GM21619 (cell line): ENCODE results near the gene CDKN2A.

Source experiments
- ATAC-seq: cut with Tn5 transposase; IDR thresholded peaks from one replicate; pipeline ENCODE4 v1.9.1; 2021; ENCODE audit not compliant: unreplicated experiment

Gene CDKN2A

DNA sequence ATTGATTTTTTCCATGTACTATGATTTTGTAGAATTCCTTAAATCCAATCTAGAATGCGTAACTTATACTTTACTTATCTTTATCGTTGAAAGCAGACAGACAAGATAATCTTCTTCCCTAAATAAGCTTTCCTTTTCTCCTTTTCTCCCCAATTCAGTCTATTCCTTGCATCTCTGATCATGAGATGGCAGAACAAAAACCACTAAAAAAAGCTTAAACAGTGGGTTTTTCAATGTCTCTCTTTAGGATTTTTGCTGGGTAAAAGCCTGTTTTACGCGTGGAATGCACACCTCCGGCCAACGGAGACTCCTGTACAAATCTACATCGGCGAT is 14.2 kb upstream of the CDKN2A start:
- ATAC-seq, result no peak

DNA sequence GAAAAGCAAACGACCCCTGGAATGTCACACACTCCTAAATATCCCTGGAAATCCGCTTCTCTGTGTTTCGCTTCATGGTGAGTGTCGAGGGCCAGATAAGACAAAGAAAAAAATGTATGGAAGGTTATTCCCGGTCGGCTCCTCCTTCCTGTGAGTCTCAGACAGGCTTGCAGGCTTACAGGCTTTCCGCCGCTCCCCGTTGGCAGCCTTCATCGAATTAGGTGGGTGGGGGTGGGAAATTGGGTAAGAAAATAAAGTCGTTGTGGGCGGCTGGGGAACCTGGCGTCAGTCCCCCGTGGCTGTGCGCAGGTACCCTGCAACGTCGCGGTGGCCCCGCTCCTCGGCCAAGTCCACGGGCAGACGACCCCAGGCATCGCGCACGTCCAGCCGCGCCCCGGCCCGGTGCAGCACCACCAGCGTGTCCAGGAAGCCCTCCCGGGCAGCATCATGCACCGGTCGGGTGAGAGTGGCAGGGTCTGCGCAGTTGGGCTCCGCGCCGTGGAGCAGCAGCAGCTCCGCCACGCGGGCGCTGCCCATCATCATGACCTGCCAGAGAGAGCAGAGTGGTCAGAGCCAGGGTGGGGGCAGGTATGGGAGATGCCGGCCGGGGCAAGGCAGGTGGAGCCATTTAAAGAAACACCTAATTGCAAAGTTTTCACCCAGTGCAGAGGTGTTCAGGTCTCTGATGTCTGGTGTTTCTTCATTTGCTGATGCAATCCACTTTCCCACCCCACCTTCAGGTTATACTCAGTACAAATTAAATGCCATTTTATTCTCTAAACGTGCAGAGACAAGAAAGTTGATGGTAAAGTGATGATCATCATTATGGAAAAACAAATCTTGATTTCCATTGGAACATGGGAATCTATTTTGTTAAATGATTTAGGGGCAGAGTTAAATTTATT is 11.8 kb upstream of the CDKN2A start:
- no peak for ATAC-seq

DNA sequence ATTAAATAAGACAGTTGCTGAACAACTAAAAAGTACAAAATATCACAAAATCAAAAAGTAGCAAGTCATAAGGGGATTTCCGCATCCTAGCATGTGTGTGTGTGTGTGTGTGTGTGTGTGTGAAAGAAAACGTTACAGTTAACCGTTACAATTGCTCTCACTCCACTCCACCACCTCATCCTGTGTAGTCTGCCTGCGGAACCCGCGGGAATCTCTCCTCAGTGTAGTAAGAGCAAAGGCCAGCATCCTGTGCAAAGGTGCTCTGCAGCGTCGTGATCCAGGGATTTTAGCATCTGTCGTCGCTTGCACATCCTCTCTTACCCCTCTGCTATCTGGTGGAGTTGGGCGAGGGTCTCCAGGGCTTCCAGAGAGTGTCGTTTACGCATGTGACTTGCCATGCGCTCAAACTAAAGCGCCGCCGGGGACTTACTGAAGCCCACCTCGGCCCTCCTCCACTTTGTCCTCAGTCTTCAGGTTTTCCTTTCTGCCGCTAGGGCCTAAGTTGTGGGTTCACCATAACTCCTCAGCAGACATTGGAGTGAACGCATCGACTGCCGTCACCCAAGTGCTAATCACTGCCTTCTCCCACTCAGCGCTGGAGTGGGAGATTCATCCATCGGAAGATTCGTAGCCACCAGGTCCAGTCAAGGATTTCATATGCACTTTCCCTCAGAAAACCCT is 11.0 kb upstream of the CDKN2A start:
- no peak for ATAC-seq

DNA sequence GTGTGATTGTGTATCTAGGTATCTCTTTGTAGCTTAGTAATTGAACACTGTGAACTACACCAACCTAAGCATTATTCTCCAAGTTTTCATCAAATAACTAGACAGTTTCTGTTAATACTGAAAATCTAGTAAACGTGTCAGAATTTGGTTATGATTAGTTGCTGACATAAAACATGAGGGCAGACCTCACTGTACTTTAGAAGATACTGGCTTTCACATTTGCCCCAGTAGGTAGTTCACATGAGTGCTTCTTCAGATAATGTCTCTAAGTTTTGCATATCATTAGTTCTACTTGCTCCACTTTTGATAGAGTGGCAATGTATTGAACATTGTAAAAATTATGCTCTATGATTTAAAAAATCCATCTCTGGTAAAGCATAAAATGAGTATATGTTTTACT is 7.8 kb upstream of the CDKN2A start:
- ATAC-seq, result no peak

DNA sequence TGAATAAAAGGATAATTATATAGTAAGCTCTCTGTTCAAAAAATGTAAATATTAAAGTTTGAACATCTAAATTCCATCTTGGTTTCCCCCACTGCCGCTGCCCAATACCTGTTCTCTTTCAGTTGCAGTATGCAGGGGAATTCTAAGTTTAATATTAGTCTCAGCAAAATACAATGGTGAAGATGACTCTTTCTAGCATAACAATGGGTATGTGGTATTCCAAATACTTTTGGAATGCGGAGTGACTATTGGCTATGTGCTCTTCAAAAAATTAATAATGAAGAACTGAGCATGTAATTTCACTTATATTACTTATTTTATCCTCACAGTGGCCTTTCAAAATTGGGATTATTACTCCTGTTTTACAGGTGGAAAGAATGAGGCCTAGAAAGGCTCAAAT is 3.8 kb upstream of the CDKN2A start:
- ATAC-seq, result no peak

DNA sequence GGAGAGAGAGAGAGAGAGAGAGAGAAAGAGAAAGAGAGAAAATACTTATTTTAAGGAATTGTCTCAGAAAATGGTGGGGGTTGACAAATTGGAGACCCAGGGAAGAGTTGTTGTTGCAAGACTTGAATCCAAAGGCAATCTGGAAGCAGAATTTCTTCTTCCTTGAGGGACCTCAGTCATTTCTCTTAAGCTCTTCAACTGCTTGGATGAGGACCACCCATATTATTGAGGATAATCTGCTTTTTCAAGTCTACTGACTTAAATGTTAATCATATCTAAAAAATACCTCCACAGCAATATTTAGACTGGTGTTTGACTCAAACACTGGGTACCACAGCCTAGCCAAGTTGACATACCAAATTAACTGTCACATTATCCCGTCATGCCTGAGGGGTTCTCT is 3.3 kb upstream of the CDKN2A start:
- ATAC-seq, result no peak

DNA sequence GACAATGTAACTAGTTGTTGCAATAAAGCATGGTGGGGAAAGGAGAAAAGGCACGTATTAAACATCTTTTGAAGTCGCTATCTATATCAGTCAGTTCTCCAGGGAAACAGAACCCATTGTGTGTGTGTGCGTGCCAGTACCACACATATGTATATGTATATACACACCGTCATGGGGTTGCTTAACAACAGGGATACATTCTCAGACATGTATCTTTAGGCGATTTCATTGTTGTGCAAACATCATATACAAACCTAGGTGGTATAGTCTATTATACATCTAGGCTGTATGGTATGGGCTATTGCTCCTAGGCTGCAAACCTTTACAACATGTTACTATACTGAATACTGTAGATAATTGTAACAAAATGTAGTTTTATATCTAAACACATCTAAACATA is 2.7 kb upstream of the CDKN2A start:
- ATAC-seq, result no peak

DNA sequence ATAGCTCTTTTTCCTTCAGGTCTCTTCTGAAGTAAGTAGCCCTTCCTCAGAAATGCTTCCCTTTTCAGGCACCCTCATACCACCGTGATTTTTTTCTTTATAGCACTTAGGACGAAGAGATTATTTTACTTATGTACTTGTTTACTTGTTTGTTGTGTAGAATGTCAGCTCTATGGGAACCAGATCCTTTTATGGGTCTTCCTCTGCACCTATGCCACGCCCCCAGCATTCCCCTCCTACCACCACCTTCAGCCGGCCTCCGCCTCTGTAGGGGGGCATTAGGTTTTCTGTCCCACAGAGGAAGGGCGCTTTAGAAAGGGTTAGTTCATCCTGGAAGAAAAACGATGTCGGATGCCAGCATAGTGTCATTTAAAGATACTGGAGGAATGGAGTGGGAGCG is 2.2 kb upstream of the CDKN2A start:
- ATAC-seq, result no peak

DNA sequence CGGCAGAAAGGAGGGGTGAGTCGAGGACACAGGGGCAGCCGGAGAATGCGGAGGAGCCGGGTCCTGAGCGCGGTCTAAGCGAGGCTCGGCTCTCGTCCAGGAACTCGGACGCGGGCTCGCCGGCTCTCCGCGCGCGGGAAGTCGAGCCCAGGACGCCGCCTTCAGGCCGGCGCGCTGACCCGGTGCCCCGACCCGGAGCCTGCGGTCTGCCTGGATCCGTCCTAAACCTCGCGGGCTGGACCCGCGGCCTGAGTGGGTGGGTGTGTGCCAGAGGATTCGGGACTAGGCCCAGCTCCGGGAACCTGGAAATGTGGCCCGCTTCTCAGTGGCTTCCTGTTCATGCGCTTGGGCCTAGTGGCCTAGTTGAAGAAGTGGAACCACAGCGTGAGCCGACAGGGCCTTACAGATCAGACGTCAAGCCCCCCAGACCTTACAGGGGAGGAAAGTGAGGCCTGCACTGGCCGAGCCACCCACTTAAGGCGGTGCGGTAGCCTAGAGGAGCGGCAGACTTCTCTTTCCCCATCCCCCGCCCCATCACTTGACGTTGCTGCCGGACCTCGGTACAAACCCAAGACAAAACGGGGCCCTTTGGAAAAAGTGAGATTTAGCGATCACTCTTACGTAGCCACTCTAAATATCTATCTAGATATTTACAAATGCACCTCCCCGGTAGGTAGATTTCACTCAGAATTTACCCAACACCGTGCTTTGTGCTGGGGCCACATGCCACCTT is 1.6 kb upstream of the CDKN2A start:
- ATAC-seq, result peak; percentile 26

DNA sequence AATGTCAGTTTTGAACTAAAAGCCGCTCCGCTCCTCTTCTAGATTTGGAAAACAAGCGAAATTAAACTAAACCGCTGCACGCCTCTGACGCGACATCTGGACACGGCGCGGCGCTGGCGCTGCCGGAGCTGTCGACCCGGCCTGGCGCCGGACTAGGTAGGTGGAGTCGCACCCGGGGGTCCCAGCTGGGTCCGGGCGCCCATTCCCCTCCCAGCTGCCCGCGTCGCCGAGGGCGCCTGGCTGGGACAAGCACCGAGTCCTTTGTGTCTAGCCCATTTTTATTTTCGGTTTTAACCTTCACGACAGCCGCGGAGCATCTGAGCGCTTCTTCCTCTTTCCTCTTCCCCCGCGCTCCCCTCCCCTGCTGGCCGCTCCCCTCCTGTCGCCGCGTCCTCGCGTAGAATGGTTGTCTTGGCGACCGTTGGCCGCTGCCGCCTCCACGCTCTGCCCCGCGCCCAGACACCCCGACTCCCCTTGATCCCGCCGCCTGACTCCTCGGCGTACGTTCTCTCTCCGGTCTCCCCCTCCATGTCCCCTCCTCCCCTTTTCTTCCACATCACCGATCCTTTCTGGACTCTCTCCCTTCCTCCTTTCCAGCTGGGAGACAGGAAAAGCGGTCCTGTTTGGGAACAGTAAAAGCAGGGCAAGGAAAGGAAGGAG is 944 bp upstream of the CDKN2A start:
- peak; percentile 85 for ATAC-seq

DNA sequence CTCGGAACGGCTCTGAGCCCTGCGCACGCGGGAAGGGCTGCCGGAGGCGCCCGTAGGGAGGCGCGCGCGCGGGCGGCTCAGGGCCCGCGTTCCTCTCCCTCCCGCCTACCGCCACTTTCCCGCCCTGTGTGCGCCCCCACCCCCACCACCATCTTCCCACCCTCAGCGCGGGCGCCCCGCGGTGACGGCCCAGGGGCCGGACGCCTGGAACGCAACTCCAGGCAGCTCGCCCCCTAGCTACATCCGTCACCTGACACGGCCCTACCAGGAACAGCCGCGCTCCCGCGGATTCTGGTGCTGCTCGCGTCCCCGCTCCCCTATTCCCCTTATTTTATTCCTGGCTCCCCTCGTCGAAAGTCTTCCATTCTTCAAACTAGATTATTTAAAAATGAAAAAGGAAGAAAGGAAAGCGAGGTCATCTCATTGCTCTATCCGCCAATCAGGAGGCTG is 389 bp upstream of the CDKN2A start, which contains the start of gene CDKN2B-AS1:
TSS of gene CDKN2B-AS1 (plus strand) at position 236 of the 450 bp plus-strand sequence.
- peak; percentile 38 for ATAC-seq

DNA sequence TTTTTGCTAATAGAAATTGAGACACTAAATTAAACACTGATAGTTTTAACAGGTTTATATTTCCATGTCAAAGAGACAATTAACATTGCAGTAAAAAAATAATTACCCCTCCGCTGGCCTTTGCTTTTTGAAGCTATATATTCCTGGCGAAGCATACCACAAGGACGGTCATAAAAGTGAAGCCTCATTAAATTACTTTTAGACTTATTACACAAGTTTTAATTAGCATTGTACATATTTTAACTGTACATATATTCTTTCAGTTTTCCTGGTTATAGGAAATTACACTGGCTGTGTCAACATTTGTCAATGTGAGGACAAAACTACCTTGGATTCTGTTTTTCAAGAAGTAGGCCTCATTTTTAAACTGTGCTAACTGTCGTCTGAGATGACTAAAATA is 1.2 kb downstream of the CDKN2A start:
- no peak for ATAC-seq

DNA sequence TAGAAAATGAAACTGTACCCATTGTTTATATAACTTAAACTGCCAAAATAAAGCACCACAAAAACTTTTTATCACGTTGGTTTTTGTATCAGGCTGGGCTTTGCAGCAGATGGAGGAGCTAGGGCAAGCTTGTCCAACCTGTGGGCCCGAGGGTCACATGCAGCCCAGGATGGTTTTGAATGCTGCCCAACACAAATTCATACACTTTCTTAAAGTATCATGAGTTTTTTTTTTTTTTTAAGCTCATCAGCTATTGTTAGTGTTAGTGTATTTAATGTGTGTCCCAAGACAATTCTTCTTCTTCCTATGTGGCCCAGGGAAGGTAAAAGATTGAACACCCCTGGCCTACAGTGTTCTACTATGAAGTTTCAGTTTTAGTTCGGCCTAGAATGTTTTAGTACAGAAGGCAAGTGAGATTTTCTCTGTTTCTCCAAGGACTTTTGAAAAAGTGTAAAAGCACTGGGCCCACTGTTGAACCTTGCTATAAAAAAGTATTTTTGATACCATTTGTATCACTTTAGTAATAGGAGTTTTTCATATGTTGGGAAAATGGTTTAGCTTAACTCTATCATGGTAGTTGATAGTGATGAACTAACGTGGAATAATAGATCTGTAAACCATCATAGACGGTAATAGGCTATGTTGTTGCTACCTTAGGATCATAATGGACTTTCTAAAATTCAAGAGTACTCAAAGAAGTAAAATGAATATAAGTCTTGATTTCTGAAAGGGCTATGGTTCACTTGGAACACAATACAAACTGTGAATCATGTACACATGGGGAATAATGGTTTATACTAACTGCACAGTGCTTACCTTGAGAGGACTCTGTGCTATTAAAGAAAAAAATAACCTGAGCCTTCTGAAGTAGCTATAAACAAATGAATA is 2.9 kb downstream of the CDKN2A start:
- no peak for ATAC-seq

DNA sequence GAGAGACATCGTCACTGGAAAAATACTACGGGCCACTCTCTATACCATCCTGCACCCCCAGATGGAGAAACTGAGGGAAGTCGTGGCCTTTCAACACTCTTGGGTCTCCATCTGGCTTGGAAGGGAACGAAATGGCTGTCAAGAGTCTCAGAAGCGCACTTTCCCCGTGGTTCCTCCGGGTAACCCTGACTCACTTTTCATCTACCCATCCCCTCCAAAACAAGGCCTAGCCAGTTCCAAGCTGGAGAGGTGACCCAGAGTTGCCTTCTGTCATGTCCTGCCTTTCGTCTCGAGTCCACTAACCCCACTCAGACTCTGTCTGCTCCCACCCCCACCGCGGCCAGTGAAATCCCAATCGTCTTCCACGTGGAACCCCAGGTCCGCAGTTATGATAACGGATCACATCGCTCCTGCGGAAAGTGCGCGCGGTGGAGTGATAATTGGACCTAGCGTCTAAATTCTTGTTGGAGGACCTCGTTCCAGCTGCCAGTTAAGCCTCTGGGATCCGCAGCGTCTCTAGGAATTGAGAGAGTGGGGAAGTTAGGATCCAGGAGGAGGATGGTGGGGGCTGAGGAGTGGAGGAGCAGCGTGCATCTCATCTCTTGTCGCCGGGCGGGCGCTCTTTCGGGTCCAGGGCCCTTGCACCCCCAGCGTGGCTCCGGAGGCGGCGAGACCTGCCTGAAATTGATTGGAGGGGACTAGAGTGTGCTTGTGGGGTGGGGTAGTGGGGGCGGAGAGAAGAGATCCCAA is 4.6 kb downstream of the CDKN2A start:
- no peak for ATAC-seq

DNA sequence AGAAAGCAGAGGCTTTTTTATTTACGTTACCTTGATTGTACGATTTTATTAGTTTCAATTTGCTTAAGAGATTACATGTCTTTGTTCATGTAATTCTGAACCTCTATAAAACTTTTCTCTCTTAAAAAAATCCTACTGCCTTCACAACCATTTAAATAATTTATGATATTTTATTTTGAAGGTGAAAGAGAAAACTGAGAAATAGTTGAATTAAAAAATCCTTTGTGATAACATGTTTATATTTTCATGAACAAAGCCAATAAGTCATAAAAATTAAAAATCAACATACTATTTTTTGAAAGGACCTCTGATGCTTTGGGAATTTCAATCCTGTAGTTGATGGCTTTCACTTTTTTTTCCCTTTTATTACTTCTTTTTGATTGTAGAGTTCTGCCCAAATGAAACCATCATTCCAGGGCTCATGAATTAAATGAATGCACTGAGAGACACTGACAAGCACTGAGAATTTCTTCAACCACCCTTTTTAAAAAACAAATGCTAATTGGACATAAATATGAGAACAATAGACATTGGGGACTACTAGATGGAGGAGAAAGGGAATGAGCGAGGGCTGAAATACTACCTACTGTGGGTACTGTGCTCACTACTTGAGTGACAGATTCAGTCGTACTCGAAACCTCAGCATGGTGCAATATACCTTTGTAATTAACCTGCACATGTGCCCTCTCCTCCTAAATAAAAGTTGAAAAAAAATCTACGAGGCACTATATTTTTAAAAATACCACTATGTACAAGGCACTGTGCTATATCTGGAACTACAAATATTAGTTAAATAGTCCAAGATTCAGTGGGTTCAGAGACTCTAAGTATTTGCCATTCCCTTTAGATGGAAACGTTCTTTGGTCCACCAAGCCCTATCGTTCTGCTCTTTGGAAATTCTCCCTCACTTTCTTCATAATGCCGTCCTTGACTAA is 5.9 kb downstream of the CDKN2A start:
- ATAC-seq, result no peak

DNA sequence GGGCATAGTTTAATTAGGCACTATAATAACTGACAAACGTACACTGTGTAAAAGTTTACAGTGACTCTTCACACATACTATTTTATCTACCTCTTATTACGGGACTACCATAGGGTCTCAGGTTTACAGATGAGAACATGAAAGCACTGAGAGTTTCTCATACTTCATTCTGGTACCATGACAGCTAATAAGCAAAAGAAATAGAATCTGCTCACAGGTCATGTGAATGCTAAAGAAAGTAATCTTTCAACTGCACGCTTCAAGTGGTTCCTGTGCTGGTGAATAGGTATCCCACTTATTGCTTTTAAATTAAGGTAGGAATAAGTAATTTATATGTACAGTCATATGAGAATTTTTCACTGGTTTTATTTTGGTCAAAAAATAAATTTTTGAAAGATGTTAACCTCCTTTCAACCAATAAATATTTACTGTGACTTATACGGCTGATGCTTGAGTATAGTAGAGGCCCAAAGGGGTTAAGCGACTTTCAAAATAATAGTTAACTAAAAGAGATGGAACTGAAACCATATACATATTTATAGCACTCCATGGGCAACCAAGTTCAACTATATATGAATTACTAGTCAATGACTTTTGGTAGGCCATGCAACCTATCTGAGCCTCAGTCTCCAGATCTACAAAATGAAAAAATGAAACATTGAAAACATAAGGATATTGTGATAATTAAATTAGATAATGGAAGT is 8.1 kb downstream of the CDKN2A start:
- peak; percentile 60 for ATAC-seq

DNA sequence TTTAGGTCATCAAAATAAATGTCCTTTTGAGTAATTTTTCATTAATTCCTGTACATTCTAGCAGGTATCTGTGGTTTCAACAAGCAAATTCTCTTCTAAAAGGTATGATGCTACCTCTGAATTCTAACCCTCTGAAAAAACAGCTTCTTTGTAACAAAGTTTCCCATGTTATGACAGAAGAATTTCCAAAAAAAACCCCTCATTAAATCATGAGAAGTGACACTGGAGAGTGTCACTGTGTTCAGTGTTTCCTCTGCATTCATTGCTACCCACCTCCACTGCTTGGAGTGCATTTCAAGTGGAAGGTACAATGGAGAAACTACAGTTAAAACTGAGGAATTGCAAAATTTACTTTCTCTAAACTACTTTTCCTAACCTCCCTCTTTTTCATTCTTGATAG is 10.1 kb downstream of the CDKN2A start:
- ATAC-seq, result no peak

DNA sequence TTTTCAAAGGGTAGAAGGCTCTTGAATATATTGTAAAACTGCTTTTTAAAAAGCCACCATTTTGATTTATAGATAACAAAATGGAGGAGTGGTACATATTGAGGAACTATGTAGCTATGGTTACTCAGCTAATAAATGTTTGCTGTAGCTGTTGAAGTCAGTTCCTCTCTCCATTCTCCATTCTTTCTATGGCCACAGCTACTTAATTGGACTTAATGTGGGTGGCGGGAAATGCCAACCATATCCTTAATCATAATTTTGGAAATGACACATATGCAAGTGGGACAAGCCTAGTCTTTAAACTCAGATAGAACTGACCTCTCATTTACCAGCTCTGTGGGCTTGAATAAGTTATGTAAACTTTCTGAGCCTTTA is 10.6 kb downstream of the CDKN2A start:
- ATAC-seq, result no peak
